Breast epithelium (tissue), 3 donors: ENCODE measurements around the gene S100G.

ENCODE experiments used
- CTCF ChIP-seq, 3 donors: fragments of 450-650 bp; IDR thresholded peaks; one replicate each; pipeline ENCODE4 v1.5.1; 2016 to 2017; ENCODE audit warnings: antibody characterized with exemption in 3 of 3, mild to moderate bottlenecking in 3 of 3, moderate library complexity in 3 of 3
- POLR2A ChIP-seq: fragments of 450-650 bp; IDR thresholded peaks from one replicate; pipeline ENCODE4 v1.6.1; 2016; ENCODE audit warnings: antibody characterized with exemption, mild to moderate bottlenecking, moderate library complexity
- POLR2AphosphoS5 ChIP-seq, 3 donors: sonication (generic); formaldehyde crosslinking; IDR thresholded peaks; one replicate each; pipeline ENCODE4 v1.6.1; 2017; ENCODE audit warnings: antibody characterized with exemption in 3 of 3

DNA sequence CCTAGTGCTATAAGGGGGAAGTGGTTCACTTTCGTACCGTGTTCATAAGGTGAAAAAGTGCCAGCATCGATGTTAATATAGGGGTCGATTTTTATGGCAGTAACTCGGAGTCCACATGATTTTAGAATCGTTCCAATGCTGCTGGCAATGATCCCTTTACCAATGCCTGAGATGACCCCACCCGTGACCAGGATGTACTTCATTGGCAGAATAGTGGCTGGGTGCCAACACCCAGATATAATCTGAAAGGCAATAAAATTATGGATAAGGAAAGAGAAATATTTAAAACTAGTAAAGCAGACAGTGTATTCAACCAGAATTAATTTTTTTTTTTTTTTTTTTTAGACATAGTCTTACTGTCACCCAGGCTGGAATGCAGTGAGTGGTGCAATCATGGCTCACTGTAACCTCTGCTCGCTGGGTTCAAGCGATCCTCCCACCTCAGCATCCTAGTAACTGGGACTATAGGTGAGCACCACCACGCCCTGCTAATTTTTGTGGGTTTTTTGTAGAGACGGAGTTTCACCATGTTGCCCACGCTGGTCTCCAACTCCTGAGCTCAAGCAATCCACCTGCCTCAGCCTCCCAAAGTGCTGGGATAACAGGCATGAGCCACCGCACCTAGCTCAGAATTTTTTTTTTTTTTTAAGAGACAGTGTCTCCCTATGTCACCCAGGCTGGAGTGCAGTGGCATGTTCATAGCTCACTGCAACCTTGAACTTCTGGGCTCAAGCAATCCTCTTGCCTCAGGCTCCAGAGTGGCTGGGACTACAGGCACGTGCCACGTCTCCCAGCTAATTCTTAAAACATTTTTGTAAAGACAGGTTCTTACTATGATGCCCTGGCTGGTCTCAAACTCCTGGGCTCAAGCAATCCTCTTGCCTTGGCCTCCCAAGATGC is 53.0 kb downstream of the S100G start:
- TF ChIP-seq CTCF (IDR thresholded peaks at IDR 0.05) (no peak), POLR2A (no peak), POLR2AphosphoS5 (IDR thresholded peaks at IDR 0.05) (no peak)
